Measurements from ENCODE around the gene EIF1B. TPM values are rescaled to one million over a fixed set of nuclear protein-coding genes. Genes with fewer than 3 reads are reported as not detected.

Gene EIF1B
- total RNA-seq, 2 donors from 2014 or later = 5.3 to 15.8 TPM

- H3K4me3 ChIP-seq = no peak overlapping the region
- 72 to 76% methylated on average over 2 of the region's 2 CpGs for WGBS, 2 donors
- no peaks in the 10 kb centered on the region for H3K36me3 ChIP-seq (replicated peaks in 1 of 2; ENCODE audit: insufficient read depth in 1 of 2, low read depth in 2 of 2)
- H3K27ac ChIP-seq = no peak overlapping the region
- H3K27me3 ChIP-seq = no peaks in the 10 kb centered on the region
- intact Hi-C loops (cut with DNase I) = loop anchor here (10.0 kb wide), 1 partner anchor 123 kb away; no protein-coding TSS in a partner anchor
- no peak for DNase-seq
- H3K4me1 ChIP-seq = no peaks in the 10 kb centered on the region
- TF ChIP-seq POLR2A (IDR thresholded peaks at IDR 0.05) (no peak), CTCF (IDR thresholded peaks at IDR 0.05) (no peak)
- no peaks in the 10 kb centered on the region for H3K9me3 ChIP-seq
- no peak for ATAC-seq
Measured at GRCh38 chr3:40321818-40322217, 12.3 kb downstream of the EIF1B start.

- no peak for TF ChIP-seq CTCF (IDR thresholded peaks at IDR 0.05)
- TF ChIP-seq POLR2A (IDR thresholded peaks at IDR 0.05) = no peak
- Histone ChIP-seq H3K9me3 (no peaks in the 10 kb centered on the region), H3K36me3 (replicated peaks in 1 of 2; ENCODE audit: insufficient read depth in 1 of 2, low read depth in 2 of 2) (no peaks in the 10 kb centered on the region), H3K27me3 (no peaks in the 10 kb centered on the region), H3K27ac (no peak overlapping the region), H3K4me1 (peaks cover 3% of the 10 kb centered on the region), H3K4me3 (no peak overlapping the region)
- ATAC-seq (no peak), DNase-seq (no peak)
- intact Hi-C loops (cut with DNase I) = loop anchor here (10.0 kb wide), 1 partner anchor 121 kb away; no protein-coding TSS in a partner anchor
- 69 to 73% methylated on average over 5 of the region's 5 CpGs for whole genome bisulfite sequencing, 2 donors
Measured at GRCh38 chr3:40323946-40324345, 14.4 kb downstream of the EIF1B start.

- DNase-seq = no peak
- Histone ChIP-seq H3K27ac (no peak overlapping the region), H3K9me3 (no peaks in the 10 kb centered on the region), H3K36me3 (replicated peaks in 1 of 2; ENCODE audit: insufficient read depth in 1 of 2, low read depth in 2 of 2) (no peaks in the 10 kb centered on the region), H3K4me3 (no peak overlapping the region), H3K27me3 (no peaks in the 10 kb centered on the region), H3K4me1 (peaks cover 3% of the 10 kb centered on the region)
- intact Hi-C loops (cut with DNase I) = loop anchor here (10.0 kb wide), 1 partner anchor 120 kb away; no protein-coding TSS in a partner anchor
- TF ChIP-seq CTCF (IDR thresholded peaks at IDR 0.05) = no peak
- no peak for TF ChIP-seq POLR2A (IDR thresholded peaks at IDR 0.05)
- WGBS, 2 donors = 64 to 67% methylated on average over 4 of the region's 4 CpGs
- ATAC-seq = no peak
Measured at GRCh38 chr3:40324621-40325020, 15.1 kb downstream of the EIF1B start.

- TF ChIP-seq CTCF (IDR thresholded peaks at IDR 0.05) = no peak
- no peak for TF ChIP-seq POLR2A (IDR thresholded peaks at IDR 0.05)
- H3K27me3 ChIP-seq = no peaks in the 10 kb centered on the region
- no peaks in the 10 kb centered on the region for H3K9me3 ChIP-seq
- no peak overlapping the region for H3K4me3 ChIP-seq
- peaks cover 3% of the 10 kb centered on the region for H3K4me1 ChIP-seq
- no peak for DNase-seq
- H3K36me3 ChIP-seq (replicated peaks in 1 of 2; ENCODE audit: insufficient read depth in 1 of 2, low read depth in 2 of 2) = no peaks in the 10 kb centered on the region
- no peak overlapping the region for H3K27ac ChIP-seq
- intact Hi-C loops (cut with DNase I) = loop anchor here (10.0 kb wide), 1 partner anchor 119 kb away; no protein-coding TSS in a partner anchor
- ATAC-seq = no peak
Measured at GRCh38 chr3:40325465-40325864, 16.0 kb downstream of the EIF1B start.

GRCh38 chr3:40328374-40328773 is 18.9 kb downstream of the EIF1B start:
- 63 to 75% methylated on average over 4 to 5 of the region's 5 CpGs for WGBS, 2 donors
- DNase-seq (no peak), ATAC-seq (no peak)
- Histone ChIP-seq H3K4me1 (peaks cover 8% of the 10 kb centered on the region), H3K9me3 (no peaks in the 10 kb centered on the region), H3K36me3 (replicated peaks in 1 of 2; ENCODE audit: insufficient read depth in 1 of 2, low read depth in 2 of 2) (no peaks in the 10 kb centered on the region), H3K27me3 (no peaks in the 10 kb centered on the region), H3K4me3 (no peak overlapping the region), H3K27ac (no peak overlapping the region)
- TF ChIP-seq CTCF (IDR thresholded peaks at IDR 0.05) = no peak
- TF ChIP-seq POLR2A (IDR thresholded peaks at IDR 0.05) = no peak
- intact Hi-C loops (cut with DNase I) = loop anchor here (10.0 kb wide), 1 partner anchor 116 kb away; no protein-coding TSS in a partner anchor

Data from body of pancreas (tissue), 4 donors.